ENCODE measurements around the gene NPBWR2. TPM values are rescaled to one million over a fixed set of nuclear protein-coding genes. Genes with fewer than 3 reads are reported as not detected.
A peak's percentile ranks its signal among the peaks of the same experiment; 100 is the strongest.

Gene NPBWR2
- total and polyA plus RNA-seq, 2 donors (not counting 1 experiment from before 2014, with no cell fraction given): not detected

DNA sequence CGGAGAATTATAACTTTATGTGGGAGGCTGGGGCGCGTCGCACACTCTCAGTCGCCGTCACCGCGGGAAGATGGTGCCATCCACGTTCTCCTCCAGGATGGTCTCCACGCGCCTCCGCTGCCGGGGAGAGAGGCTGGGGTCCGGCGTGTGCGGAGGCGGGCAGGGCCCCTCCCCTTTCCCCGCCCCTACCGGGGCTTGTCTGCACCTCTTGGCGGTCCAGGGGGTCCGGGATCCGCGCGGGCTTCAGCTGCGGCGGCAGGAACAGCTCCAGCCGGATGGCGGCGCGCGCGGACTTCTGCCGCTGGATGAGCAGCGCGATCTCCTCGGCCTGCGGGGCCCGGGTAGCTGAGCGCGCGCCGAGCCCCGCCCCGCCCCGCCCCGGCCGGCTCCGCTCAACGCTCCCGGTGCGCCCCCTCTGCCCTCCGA lies 24.0 kb downstream of the NPBWR2 start:
- Histone ChIP-seq H3K27me3 (ENCODE audit: control insufficient read depth, insufficient read depth, low read length) (peaks cover 24% of the 10 kb centered on the region), H3K4me3 (replicated peaks in 1 of 4; ENCODE audit: control extremely low read depth in 1 of 4, insufficient read depth in 1 of 4, low read depth in 3 of 4, low read length in 4 of 4) (peak overlapping the region in 1 of 4 experiments; percentile 50), H3K27ac (ENCODE audit: insufficient read depth, low read length) (no peak overlapping the region), H3K36me3 (ENCODE audit: control insufficient read depth, insufficient read depth, low read length) (no peaks in the 10 kb centered on the region), H3K79me2 (ENCODE audit: control insufficient read depth, insufficient read depth, low read length) (no peaks in the 10 kb centered on the region), H4K20me1 (ENCODE audit: control insufficient read depth, extremely low read depth, insufficient read depth, low read length) (no peaks in the 10 kb centered on the region), H3K9me3 (ENCODE audit: control insufficient read depth, insufficient read depth, low read depth, low read length) (no peaks in the 10 kb centered on the region), H3K4me2 (ENCODE audit: extremely low read depth, insufficient read depth, low read length) (peak overlapping the region; percentile 70), H3K4me1 (ENCODE audit: control insufficient read depth, extremely low read depth, insufficient read depth, low read length) (peaks cover 8% of the 10 kb centered on the region), H2AFZ (ENCODE audit: low read length) (no peak overlapping the region), H3K9ac (ENCODE audit: insufficient read depth, low read length) (no peak overlapping the region)
- peak; percentile 65 to 79 for DNase-seq (ENCODE audit: low read depth in 2 of 2)
- TF ChIP-seq EZH2 (IDR thresholded peaks at IDR 0.05; ENCODE audit: low read length, missing control alignments) (no peak), CTCF (conservative IDR thresholded peaks at IDR 0.05 in 1 of 2, IDR thresholded peaks at IDR 0.05 in 1 of 2; ENCODE audit: low read depth in 1 of 2, low read length in 2 of 2) (peak; percentile 37 to 48)

GRCh38 chr20:64082820-64083377 lies 24.5 kb downstream of the NPBWR2 start:
- no peaks in the 10 kb centered on the region for H3K9me3 ChIP-seq (ENCODE audit: control insufficient read depth, insufficient read depth, low read depth, low read length)
- peak overlapping the region in 1 of 4 experiments; percentile 36 for H3K4me3 ChIP-seq (replicated peaks in 1 of 4; ENCODE audit: control extremely low read depth in 1 of 4, insufficient read depth in 1 of 4, low read depth in 3 of 4, low read length in 4 of 4)
- H3K4me2 ChIP-seq (ENCODE audit: extremely low read depth, insufficient read depth, low read length): peak overlapping the region; percentile 70
- no peak overlapping the region for H2AFZ ChIP-seq (ENCODE audit: low read length)
- no peaks in the 10 kb centered on the region for H3K36me3 ChIP-seq (ENCODE audit: control insufficient read depth, insufficient read depth, low read length)
- no peak for DNase-seq (ENCODE audit: low read depth in 2 of 2)
- no peaks in the 10 kb centered on the region for H3K79me2 ChIP-seq (ENCODE audit: control insufficient read depth, insufficient read depth, low read length)
- no peaks in the 10 kb centered on the region for H4K20me1 ChIP-seq (ENCODE audit: control insufficient read depth, extremely low read depth, insufficient read depth, low read length)
- peaks cover 24% of the 10 kb centered on the region for H3K27me3 ChIP-seq (ENCODE audit: control insufficient read depth, insufficient read depth, low read length)
- peaks cover 10% of the 10 kb centered on the region for H3K4me1 ChIP-seq (ENCODE audit: control insufficient read depth, extremely low read depth, insufficient read depth, low read length)
- no peak for TF ChIP-seq EZH2 (IDR thresholded peaks at IDR 0.05; ENCODE audit: low read length, missing control alignments)
- TF ChIP-seq CTCF (conservative IDR thresholded peaks at IDR 0.05 in 1 of 2, IDR thresholded peaks at IDR 0.05 in 1 of 2; ENCODE audit: low read depth in 1 of 2, low read length in 2 of 2): no peak
- H3K9ac ChIP-seq (ENCODE audit: insufficient read depth, low read length): no peak overlapping the region
- no peak overlapping the region for H3K27ac ChIP-seq (ENCODE audit: insufficient read depth, low read length)

- Histone ChIP-seq H3K27me3 (ENCODE audit: control insufficient read depth, insufficient read depth, low read length) (peaks cover 24% of the 10 kb centered on the region), H3K36me3 (ENCODE audit: control insufficient read depth, insufficient read depth, low read length) (no peaks in the 10 kb centered on the region), H3K79me2 (ENCODE audit: control insufficient read depth, insufficient read depth, low read length) (no peaks in the 10 kb centered on the region), H3K27ac (ENCODE audit: insufficient read depth, low read length) (no peak overlapping the region), H3K9ac (ENCODE audit: insufficient read depth, low read length) (no peak overlapping the region), H3K9me3 (ENCODE audit: control insufficient read depth, insufficient read depth, low read depth, low read length) (no peaks in the 10 kb centered on the region), H3K4me1 (ENCODE audit: control insufficient read depth, extremely low read depth, insufficient read depth, low read length) (peaks cover 10% of the 10 kb centered on the region), H3K4me3 (replicated peaks in 1 of 4; ENCODE audit: control extremely low read depth in 1 of 4, insufficient read depth in 1 of 4, low read depth in 3 of 4, low read length in 4 of 4) (no peak overlapping the region), H3K4me2 (ENCODE audit: extremely low read depth, insufficient read depth, low read length) (no peak overlapping the region), H4K20me1 (ENCODE audit: control insufficient read depth, extremely low read depth, insufficient read depth, low read length) (no peaks in the 10 kb centered on the region), H2AFZ (ENCODE audit: low read length) (no peak overlapping the region)
- DNase-seq (ENCODE audit: low read depth in 2 of 2): no peak
- TF ChIP-seq CTCF (conservative IDR thresholded peaks at IDR 0.05 in 1 of 2, IDR thresholded peaks at IDR 0.05 in 1 of 2; ENCODE audit: low read depth in 1 of 2, low read length in 2 of 2): no peak
Measured at GRCh38 chr20:64082126-64082731, 25.1 kb downstream of the NPBWR2 start.
